K562 (cell line): Measurements from ENCODE around the gene NDOR1. TPM values are rescaled to one million over a fixed set of nuclear protein-coding genes. Genes with fewer than 3 reads are reported as not detected.

Source experiments
- DNMT1 ChIP-seq: fragments of 450-650 bp; IDR thresholded peaks from 2 replicates; pipeline ENCODE4 v1.6.1; 2016; ENCODE audit warnings: antibody characterized with exemption, mild to moderate bottlenecking
- ETV1 ChIP-seq: fragments of 450-650 bp; conservative IDR thresholded peaks from 2 replicates; pipeline ENCODE4 v1.6.1; 2016; ENCODE audit warnings: missing genetic modification characterization, control low read depth, low read depth, missing compliant biosample characterization
- ETV5 ChIP-seq: sonication (generic); formaldehyde crosslinking; IDR thresholded peaks from 2 replicates; pipeline ENCODE4 v1.4.0; 2020; ENCODE audit warnings: low read depth, mild to moderate bottlenecking, missing genetic modification reagents
- FOXA1 ChIP-seq: fragments of 450-650 bp; IDR thresholded peaks from 2 replicates; pipeline ENCODE4 v1.6.1; 2016; ENCODE audit warnings: mild to moderate bottlenecking, borderline replicate concordance
- FOXJ3 ChIP-seq: sonication (generic); formaldehyde crosslinking; IDR thresholded peaks from 2 replicates; pipeline ENCODE4 v1.4.0; 2020; ENCODE audit warnings: mild to moderate bottlenecking, missing genetic modification reagents
- GTF2E2 ChIP-seq: fragments of 200-800 bp; sonication (Bioruptor generic); IDR thresholded peaks from 2 replicates; pipeline ENCODE4 v1.6.1; 2016; ENCODE audit warnings: missing genetic modification characterization, missing compliant biosample characterization
- MAFK ChIP-seq: IDR thresholded peaks from 2 replicates; pipeline ENCODE4 v1.6.1; 2011; ENCODE audit warnings: low read length, improper control_type of control experiment
- NCOA1 ChIP-seq: fragments of 450-650 bp; IDR thresholded peaks from 2 replicates; pipeline ENCODE4 v1.6.1; 2016; ENCODE audit warnings: low read depth
- NRF1 ChIP-seq, 2 experiments: fragments of 450-650 bp; IDR thresholded peaks in 1 of 2; conservative IDR thresholded peaks in 1 of 2; 2 replicates each; pipeline ENCODE4 v1.6.1; 2014; ENCODE audit warnings: mild to moderate bottlenecking in 2 of 2
- PTBP1 ChIP-seq: fragments of 200-400 bp; formaldehyde crosslinking; IDR thresholded peaks from 2 replicates; pipeline ENCODE4 v1.6.1; 2017; ENCODE audit warnings: low read depth, low read length
- RFX5 ChIP-seq: IDR thresholded peaks from 2 replicates; pipeline ENCODE4 v1.6.1; 2011; ENCODE audit warnings: low read depth, mild to moderate bottlenecking, improper control_type of control experiment, low read length
- SRSF7 ChIP-seq: fragments of 200-400 bp; formaldehyde crosslinking; optimal IDR thresholded peaks from 2 replicates; pipeline ENCODE3; 2017; ENCODE audit warnings: mild to moderate bottlenecking, low read depth, low read length
- TBL1XR1 ChIP-seq, 2 experiments: IDR thresholded peaks; 2 replicates each; pipeline ENCODE4 v1.6.1; 2012; ENCODE audit warnings: improper control_type of control experiment in 2 of 2, low read length in 2 of 2, mild to moderate bottlenecking in 1 of 2
- ZBTB8A ChIP-seq: fragments of 450-650 bp; IDR thresholded peaks from 2 replicates; pipeline ENCODE4 v1.6.1; 2018; ENCODE audit warnings: mild to moderate bottlenecking, moderate library complexity; ENCODE audit not compliant: partially characterized antibody
- ZNF584 ChIP-seq: fragments of 200-800 bp; sonication (Bioruptor generic); IDR thresholded peaks from 2 replicates; pipeline ENCODE4 v1.6.1; 2016; ENCODE audit warnings: low read depth, mild to moderate bottlenecking, missing genetic modification characterization, missing compliant biosample characterization
- polyA plus RNA-seq, 8 experiments: library from polyadenylated mRNA; depleted of rRNA in 4 of 8; stranded (reverse) in 5 of 8; unstranded in 3 of 8; fragments of >200 nt; fragmentation: Nextera tagmentation in 2 of 8; fragmentation: Illumina TruSeq in 1 of 8; extraction: Ambion mirVana in 2 of 8; extraction: Trizol in 1 of 8; gene quantifications; 2 replicates each; pipeline versions ENCODE4 v1.2.1 to v1.2.3, GENCODE V29; 2011 to 2014; ENCODE audit warnings: inconsistent platforms in 1 of 8, missing spikeins in 1 of 8
- total RNA-seq, 7 experiments: library from RNA; depleted of rRNA in 6 of 7; stranded (reverse); fragments of >200 nt in 6 of 7; fragmentation: Illumina TruSeq in 2 of 7; extraction: Trizol in 2 of 7; gene quantifications; 2 replicates each; pipeline versions ENCODE4 v1.2.1 to v1.2.3, GENCODE V29; 2011 to 2021; ENCODE audit warnings: low replicate concordance in 1 of 7
- TF ChIP-seq, protein P1 (sequence below): fragments of 450-650 bp; formaldehyde crosslinking; IDR thresholded peaks from 2 replicates; pipeline ENCODE4 v1.4.0; 2022; ENCODE audit warnings: missing genetic modification characterization
- TF ChIP-seq, protein P2 (sequence below): sonication (generic); formaldehyde crosslinking; IDR thresholded peaks from 2 replicates; pipeline ENCODE4 v1.8.0; 2022; ENCODE audit warnings: mild to moderate bottlenecking, missing genetic modification reagents
- TF ChIP-seq, protein P3 (sequence below): IDR thresholded peaks from 2 replicates; pipeline ENCODE4 v1.6.1; 2012; ENCODE audit warnings: low read depth, low read length, improper control_type of control experiment, borderline replicate concordance
- TF ChIP-seq, protein P4 (sequence below): fragments of 250-450 bp; sonication (Bioruptor Pico); IDR thresholded peaks from 2 replicates; pipeline ENCODE4 v1.5.0; 2021; ENCODE audit warnings: mild to moderate bottlenecking, borderline replicate concordance

Gene NDOR1
- total and polyA plus RNA-seq, 9 of the 15 experiments (the other 6 are each of a cell fraction or from before 2014, with no cell fraction given) = 0.06 to 36.9 (median 6.9) TPM

DNA sequence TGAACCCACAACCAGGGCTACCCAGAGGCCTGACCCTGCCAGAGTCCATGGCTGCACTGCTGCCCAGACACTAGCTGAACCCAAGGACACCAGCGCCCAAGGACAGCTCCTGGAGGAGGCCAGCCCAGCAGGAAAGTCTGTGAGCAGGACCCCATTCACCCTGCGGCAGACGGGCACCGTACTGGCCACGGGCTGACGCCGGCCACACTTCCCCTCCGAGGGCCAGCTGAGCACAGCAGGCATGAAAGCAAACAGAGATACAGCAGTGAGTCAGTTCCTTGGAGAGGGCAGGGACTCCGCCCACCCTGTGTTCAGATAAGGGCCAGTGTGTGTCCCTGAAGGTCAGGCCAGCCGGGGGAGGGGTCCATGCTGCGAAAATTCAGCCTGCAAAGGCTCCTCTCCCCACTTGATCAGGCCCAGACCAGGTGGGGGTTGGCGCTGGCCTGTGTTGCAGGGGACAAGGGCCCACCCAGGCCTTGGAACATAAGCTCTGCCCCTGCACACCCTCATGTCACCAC lies 13.3 kb downstream of the NDOR1 start (continued):
- TF ChIP-seq GTF2E2 (tag) = no peak
- TF ChIP-seq, protein P1, sequence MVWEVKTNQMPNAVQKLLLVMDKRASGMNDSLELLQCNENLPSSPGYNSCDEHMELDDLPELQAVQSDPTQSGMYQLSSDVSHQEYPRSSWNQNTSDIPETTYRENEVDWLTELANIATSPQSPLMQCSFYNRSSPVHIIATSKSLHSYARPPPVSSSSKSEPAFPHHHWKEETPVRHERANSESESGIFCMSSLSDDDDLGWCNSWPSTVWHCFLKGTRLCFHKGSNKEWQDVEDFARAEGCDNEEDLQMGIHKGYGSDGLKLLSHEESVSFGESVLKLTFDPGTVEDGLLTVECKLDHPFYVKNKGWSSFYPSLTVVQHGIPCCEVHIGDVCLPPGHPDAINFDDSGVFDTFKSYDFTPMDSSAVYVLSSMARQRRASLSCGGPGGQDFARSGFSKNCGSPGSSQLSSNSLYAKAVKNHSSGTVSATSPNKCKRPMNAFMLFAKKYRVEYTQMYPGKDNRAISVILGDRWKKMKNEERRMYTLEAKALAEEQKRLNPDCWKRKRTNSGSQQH (CRISPR knock-in tag) = 0 out of 2 replicates have a peak, but pooled peaks have one; percentile 61
- TF ChIP-seq, protein P2, sequence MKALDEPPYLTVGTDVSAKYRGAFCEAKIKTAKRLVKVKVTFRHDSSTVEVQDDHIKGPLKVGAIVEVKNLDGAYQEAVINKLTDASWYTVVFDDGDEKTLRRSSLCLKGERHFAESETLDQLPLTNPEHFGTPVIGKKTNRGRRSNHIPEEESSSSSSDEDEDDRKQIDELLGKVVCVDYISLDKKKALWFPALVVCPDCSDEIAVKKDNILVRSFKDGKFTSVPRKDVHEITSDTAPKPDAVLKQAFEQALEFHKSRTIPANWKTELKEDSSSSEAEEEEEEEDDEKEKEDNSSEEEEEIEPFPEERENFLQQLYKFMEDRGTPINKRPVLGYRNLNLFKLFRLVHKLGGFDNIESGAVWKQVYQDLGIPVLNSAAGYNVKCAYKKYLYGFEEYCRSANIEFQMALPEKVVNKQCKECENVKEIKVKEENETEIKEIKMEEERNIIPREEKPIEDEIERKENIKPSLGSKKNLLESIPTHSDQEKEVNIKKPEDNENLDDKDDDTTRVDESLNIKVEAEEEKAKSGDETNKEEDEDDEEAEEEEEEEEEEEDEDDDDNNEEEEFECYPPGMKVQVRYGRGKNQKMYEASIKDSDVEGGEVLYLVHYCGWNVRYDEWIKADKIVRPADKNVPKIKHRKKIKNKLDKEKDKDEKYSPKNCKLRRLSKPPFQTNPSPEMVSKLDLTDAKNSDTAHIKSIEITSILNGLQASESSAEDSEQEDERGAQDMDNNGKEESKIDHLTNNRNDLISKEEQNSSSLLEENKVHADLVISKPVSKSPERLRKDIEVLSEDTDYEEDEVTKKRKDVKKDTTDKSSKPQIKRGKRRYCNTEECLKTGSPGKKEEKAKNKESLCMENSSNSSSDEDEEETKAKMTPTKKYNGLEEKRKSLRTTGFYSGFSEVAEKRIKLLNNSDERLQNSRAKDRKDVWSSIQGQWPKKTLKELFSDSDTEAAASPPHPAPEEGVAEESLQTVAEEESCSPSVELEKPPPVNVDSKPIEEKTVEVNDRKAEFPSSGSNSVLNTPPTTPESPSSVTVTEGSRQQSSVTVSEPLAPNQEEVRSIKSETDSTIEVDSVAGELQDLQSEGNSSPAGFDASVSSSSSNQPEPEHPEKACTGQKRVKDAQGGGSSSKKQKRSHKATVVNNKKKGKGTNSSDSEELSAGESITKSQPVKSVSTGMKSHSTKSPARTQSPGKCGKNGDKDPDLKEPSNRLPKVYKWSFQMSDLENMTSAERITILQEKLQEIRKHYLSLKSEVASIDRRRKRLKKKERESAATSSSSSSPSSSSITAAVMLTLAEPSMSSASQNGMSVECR (CRISPR knock-in tag) = peak; percentile 90
- TF ChIP-seq NCOA1 = peak; percentile 57; the same call in 1 of the 2 replicates
- peak in 1 of 2 experiments; percentile 69; a peak in 2 of 4 replicates for TF ChIP-seq TBL1XR1 (IDR thresholded peaks at IDR 0.05; ENCODE audit: low read length in 2 of 2)
- TF ChIP-seq DNMT1 = no peak
- no peak for TF ChIP-seq ZNF584 (CRISPR knock-in tag)
- TF ChIP-seq, protein P3, sequence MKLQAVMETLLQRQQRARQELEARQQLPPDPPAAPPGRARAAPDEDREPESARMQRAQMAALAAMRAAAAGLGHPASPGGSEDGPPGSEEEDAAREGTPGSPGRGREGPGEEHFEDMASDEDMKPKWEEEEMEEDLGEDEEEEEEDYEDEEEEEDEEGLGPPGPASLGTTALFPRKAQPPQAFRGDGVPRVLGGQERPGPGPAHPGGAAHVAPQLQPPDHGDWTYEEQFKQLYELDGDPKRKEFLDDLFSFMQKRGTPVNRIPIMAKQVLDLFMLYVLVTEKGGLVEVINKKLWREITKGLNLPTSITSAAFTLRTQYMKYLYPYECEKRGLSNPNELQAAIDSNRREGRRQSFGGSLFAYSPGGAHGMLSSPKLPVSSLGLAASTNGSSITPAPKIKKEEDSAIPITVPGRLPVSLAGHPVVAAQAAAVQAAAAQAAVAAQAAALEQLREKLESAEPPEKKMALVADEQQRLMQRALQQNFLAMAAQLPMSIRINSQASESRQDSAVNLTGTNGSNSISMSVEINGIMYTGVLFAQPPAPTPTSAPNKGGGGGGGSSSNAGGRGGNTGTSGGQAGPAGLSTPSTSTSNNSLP = no peak
- TF ChIP-seq MAFK = no peak; the same call in 1 of the 2 replicates
- TF ChIP-seq ETV5 = peak; percentile 80; the same call in 1 of the 2 replicates
- TF ChIP-seq ZBTB8A = no peak
- no peak for TF ChIP-seq FOXJ3 (CRISPR knock-in tag)
- TF ChIP-seq SRSF7 = no peak
- no peak for TF ChIP-seq FOXA1
- peak; percentile 31 to 55 for TF ChIP-seq NRF1 (conservative IDR thresholded peaks at IDR 0.05 in 1 of 2, IDR thresholded peaks at IDR 0.05 in 1 of 2)
- TF ChIP-seq, protein P4, sequence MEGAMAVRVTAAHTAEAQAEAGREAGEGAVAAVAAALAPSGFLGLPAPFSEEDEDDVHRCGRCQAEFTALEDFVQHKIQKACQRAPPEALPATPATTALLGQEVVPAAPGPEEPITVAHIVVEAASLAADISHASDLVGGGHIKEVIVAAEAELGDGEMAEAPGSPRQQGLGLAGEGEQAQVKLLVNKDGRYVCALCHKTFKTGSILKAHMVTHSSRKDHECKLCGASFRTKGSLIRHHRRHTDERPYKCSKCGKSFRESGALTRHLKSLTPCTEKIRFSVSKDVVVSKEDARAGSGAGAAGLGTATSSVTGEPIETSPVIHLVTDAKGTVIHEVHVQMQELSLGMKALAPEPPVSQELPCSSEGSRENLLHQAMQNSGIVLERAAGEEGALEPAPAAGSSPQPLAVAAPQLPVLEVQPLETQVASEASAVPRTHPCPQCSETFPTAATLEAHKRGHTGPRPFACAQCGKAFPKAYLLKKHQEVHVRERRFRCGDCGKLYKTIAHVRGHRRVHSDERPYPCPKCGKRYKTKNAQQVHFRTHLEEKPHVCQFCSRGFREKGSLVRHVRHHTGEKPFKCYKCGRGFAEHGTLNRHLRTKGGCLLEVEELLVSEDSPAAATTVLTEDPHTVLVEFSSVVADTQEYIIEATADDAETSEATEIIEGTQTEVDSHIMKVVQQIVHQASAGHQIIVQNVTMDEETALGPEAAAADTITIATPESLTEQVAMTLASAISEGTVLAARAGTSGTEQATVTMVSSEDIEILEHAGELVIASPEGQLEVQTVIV (CRISPR knock-in tag) = no peak
- TF ChIP-seq RFX5 = no peak
- no peak for TF ChIP-seq PTBP1
- peak; percentile 51 for TF ChIP-seq ETV1 (tag)
